IMR-90 (cell line): ENCODE results near the gene RRP1. TPM values are rescaled to one million over a fixed set of nuclear protein-coding genes. Genes with fewer than 3 reads are reported as not detected.

Source experiments
- ATAC-seq: fragments of 200-7000 bp; cut with Tn5 transposase; 2 replicates; pipeline ENCODE4 v1.9.1; 2020; ENCODE audit warnings: low read depth, mild to moderate bottlenecking, moderate library complexity
- BruUV-seq: library from RNA; stranded (reverse); fragments of 400-500 nt; replicated peaks from 2 replicates; lab custom pipeline; 2021; lab: Mats Ljungman, UMichigan
- CTCF ChIA-PET: fragments of 300-600 bp; formaldehyde crosslinking; extraction: SDS; loops from one replicate; lab custom pipeline; 2021; ENCODE audit warnings: antibody characterized with exemption; lab: Yijun Ruan, JAX
- POLR2A ChIA-PET: fragments of 300-600 bp; sonication (Branson Sonifier 250); formaldehyde crosslinking; loops from one replicate; lab custom pipeline; 2022; ENCODE audit warnings: antibody characterized with exemption; ENCODE audit not compliant: unreplicated experiment; lab: Charles Lee
- DNase-seq: peaks from one replicate; pipeline ENCODE4 v3.0.0; 2013
- H2AFZ ChIP-seq: replicated peaks from 2 replicates; pipeline ENCODE3; 2013; ENCODE audit warnings: low read length, mild to moderate bottlenecking; ENCODE audit not compliant: poor library complexity
- H2AK5ac ChIP-seq: 2 replicates; pipeline ENCODE4 v1.6.1; 2013; ENCODE audit warnings: low read depth, low read length, inconsistent platforms
- H2AK9ac ChIP-seq: replicated peaks from 2 replicates; pipeline ENCODE3; 2013; ENCODE audit warnings: mild to moderate bottlenecking, low read depth, low read length, moderate library complexity; ENCODE audit not compliant: poor library complexity
- H2BK120ac ChIP-seq: 2 replicates; pipeline ENCODE4 v1.6.1; 2013; ENCODE audit warnings: low read depth, low read length, inconsistent platforms
- H2BK15ac ChIP-seq: 3 replicates; pipeline ENCODE4 v1.6.1; 2013; ENCODE audit warnings: low read depth, low read length, inconsistent platforms
- H2BK20ac ChIP-seq: 2 replicates; pipeline ENCODE4 v1.6.1; 2013; ENCODE audit warnings: low read depth, mild to moderate bottlenecking, inconsistent platforms, low read length, moderate library complexity
- H2BK5ac ChIP-seq: 2 replicates; pipeline ENCODE4 v1.6.1; 2013; ENCODE audit warnings: mild to moderate bottlenecking, low read depth, low read length, inconsistent platforms; ENCODE audit not compliant: poor library complexity, severe bottlenecking
- H3K14ac ChIP-seq: replicated peaks from 2 replicates; pipeline ENCODE4 v1.6.1; 2013; ENCODE audit warnings: low read depth, low read length, inconsistent platforms
- H3K18ac ChIP-seq: 2 replicates; pipeline ENCODE4 v1.6.1; 2013; ENCODE audit warnings: low read depth, low read length, control low read depth
- H3K23ac ChIP-seq: 2 replicates; pipeline ENCODE4 v1.6.1; 2013; ENCODE audit warnings: low read depth, low read length, inconsistent platforms
- H3K27ac ChIP-seq: 2 replicates; pipeline ENCODE4 v1.5.1; 2013; ENCODE audit warnings: mild to moderate bottlenecking, control low read depth, low read length; ENCODE audit not compliant: insufficient read depth
- H3K27me3 ChIP-seq: 2 replicates; pipeline ENCODE4 v1.6.1; 2013; ENCODE audit warnings: low read length; ENCODE audit not compliant: control insufficient read depth, insufficient read depth
- H3K36me3 ChIP-seq: 2 replicates; pipeline ENCODE4 v1.6.1; 2013; ENCODE audit warnings: low read length, mixed read lengths; ENCODE audit not compliant: control insufficient read depth, insufficient read depth
- H3K4ac ChIP-seq: 2 replicates; pipeline ENCODE4 v1.6.1; 2013; ENCODE audit warnings: low read depth, low read length, inconsistent platforms
- H3K4me1 ChIP-seq: 2 replicates; pipeline ENCODE4 v1.6.1; 2013; ENCODE audit warnings: low read length, mixed read lengths; ENCODE audit not compliant: control insufficient read depth, insufficient read depth
- H3K4me2 ChIP-seq: 2 replicates; pipeline ENCODE4 v1.6.1; 2013; ENCODE audit warnings: low read depth, mild to moderate bottlenecking, control low read depth, low read length, moderate library complexity
- H3K4me3 ChIP-seq: 2 replicates; pipeline ENCODE4 v1.5.1; 2013; ENCODE audit warnings: low read depth, mild to moderate bottlenecking, control low read depth, low read length, moderate library complexity; ENCODE audit not compliant: insufficient read depth
- H3K56ac ChIP-seq: 2 replicates; pipeline ENCODE4 v1.6.1; 2013; ENCODE audit warnings: low read length, inconsistent platforms; ENCODE audit not compliant: insufficient read depth; ENCODE audit errors: extremely low read depth
- H3K79me1 ChIP-seq, 2 experiments: 2 replicates each; pipeline ENCODE4 v1.6.1; 2013; ENCODE audit warnings: low read length in 2 of 2, inconsistent platforms in 1 of 2, low read depth in 1 of 2
- H3K9ac ChIP-seq: 2 replicates; pipeline ENCODE4 v1.6.1; 2013; ENCODE audit warnings: low read depth, low read length, control low read depth
- H3K9me1 ChIP-seq: 2 replicates; pipeline ENCODE4 v1.6.1; 2013; ENCODE audit warnings: low read length, inconsistent platforms; ENCODE audit not compliant: insufficient read depth
- H3K9me3 ChIP-seq: 2 replicates; pipeline ENCODE4 v1.6.1; 2013; ENCODE audit warnings: low read length; ENCODE audit not compliant: control insufficient read depth, insufficient read depth
- H4K20me1 ChIP-seq: 2 replicates; pipeline ENCODE4 v1.6.1; 2013; ENCODE audit warnings: low read length, inconsistent platforms; ENCODE audit not compliant: insufficient read depth
- H4K5ac ChIP-seq: 2 replicates; pipeline ENCODE4 v1.6.1; 2013; ENCODE audit warnings: mild to moderate bottlenecking, low read depth, low read length, control low read depth
- H4K8ac ChIP-seq, 2 experiments: 2 replicates each; pipeline ENCODE4 v1.6.1; 2013; ENCODE audit warnings: low read depth in 2 of 2, low read length in 2 of 2, control low read depth in 1 of 2, inconsistent platforms in 1 of 2
- H4K91ac ChIP-seq: 2 replicates; pipeline ENCODE4 v1.6.1; 2013; ENCODE audit warnings: low read depth, low read length, inconsistent platforms; ENCODE audit not compliant: insufficient read depth
- BHLHE40 ChIP-seq: fragments of 150-350 bp; IDR thresholded peaks from 2 replicates; pipeline ENCODE4 v1.6.1; 2016; ENCODE audit warnings: mild to moderate bottlenecking, low read depth, low read length
- CEBPB ChIP-seq: IDR thresholded peaks from 2 replicates; pipeline ENCODE4 v1.6.1; 2012; ENCODE audit warnings: low read depth, low read length, improper control_type of control experiment
- FOS ChIP-seq: fragments of 150-350 bp; IDR thresholded peaks from 2 replicates; pipeline ENCODE4 v1.6.1; 2016; ENCODE audit warnings: low read depth, low read length
- RCOR1 ChIP-seq: IDR thresholded peaks from 2 replicates; pipeline ENCODE4 v1.6.1; 2012; ENCODE audit warnings: mild to moderate bottlenecking, low read length, improper control_type of control experiment; ENCODE audit not compliant: insufficient replicate concordance
- RFX5 ChIP-seq: IDR thresholded peaks from 2 replicates; pipeline ENCODE4 v1.8.0; 2012; ENCODE audit warnings: low read depth, mild to moderate bottlenecking, low read length, moderate library complexity
- SMC3 ChIP-seq: fragments of 150-350 bp; IDR thresholded peaks from 2 replicates; pipeline ENCODE4 v1.6.1; 2016; ENCODE audit warnings: low read depth, mild to moderate bottlenecking, antibody characterized with exemption, low read length, moderate library complexity
- WGBS, 2 experiments: methylation state at CpG; one replicate each; pipeline versions ENCODE4 v1.1.5 to v1.1.7; 2013; ENCODE audit warnings: missing lambda C conversion rate in 2 of 2; ENCODE audit not compliant: insufficient read length in 1 of 2; ENCODE audit errors: extremely low coverage in 2 of 2; 5-methylcytosine and 5-hydroxymethylcytosine counted together
- dilution Hi-C: fragments of 300-500 bp; cut with HindIII; formaldehyde crosslinking; loops from one replicate; pipeline ENCODE4 v1.14.3; 2018; ENCODE audit warnings: low sequenced_read_pairs; ENCODE audit not compliant: unreplicated experiment
- in situ Hi-C: fragments of 300-500 bp; cut with MboI; formaldehyde crosslinking; loops from 3 replicates; pipeline ENCODE4 v1.14.3; 2019; ENCODE audit warnings: low sequenced_read_pairs, inconsistent platforms, mixed read lengths
- intact Hi-C: fragments of 100-400 bp; cut with micrococcal nuclease; formaldehyde crosslinking; loops from 2 replicates; pipeline ENCODE4 v1.10.0; 2022
- polyA plus RNA-seq, 3 experiments: library from polyadenylated mRNA; depleted of rRNA; stranded (reverse); fragments of >200 nt; gene quantifications; 2 replicates each; pipeline ENCODE4 v1.2.3, GENCODE V29; 2012; ENCODE audit warnings: low replicate concordance in 1 of 3
- total RNA-seq: library from RNA; depleted of rRNA; stranded (reverse); fragments of >200 nt; gene quantifications from 2 replicates; pipeline ENCODE4 v1.2.3, GENCODE V29; 2012

The RRP1 gene
- total and polyA plus RNA-seq, 2 of the 4 experiments (the other 2 are of a cell fraction) = 20.2 to 23.3 TPM

DNA sequence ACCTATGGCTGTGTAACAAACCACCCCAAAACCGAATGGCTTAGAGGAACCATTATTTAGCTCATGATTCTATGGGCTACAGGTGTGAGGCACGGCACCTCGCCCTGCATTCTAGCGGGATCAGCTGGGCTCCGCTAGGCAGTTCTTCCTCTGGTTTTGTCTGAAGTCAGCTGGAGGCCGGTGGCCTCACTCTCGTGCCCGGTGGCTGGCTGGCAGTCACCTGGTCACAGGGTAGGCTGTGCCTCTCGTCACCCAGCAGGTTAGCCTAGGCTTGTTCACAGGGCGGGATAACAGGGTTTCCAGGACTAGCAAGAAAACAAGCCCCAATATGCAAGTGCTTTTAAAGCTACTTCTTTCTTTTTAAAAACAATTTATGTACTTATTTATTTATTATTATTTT, 59.4 kb downstream of the RRP1 start:
- Histone ChIP-seq H4K91ac (no peak overlapping the region), H2BK5ac (no peak overlapping the region), H3K36me3 (no peaks in the 10 kb centered on the region), H3K56ac (no peak overlapping the region), H3K18ac (no peak overlapping the region), H3K79me1 (no peaks in the 10 kb centered on the region), H2BK20ac (no peak overlapping the region), H3K9ac (no peak overlapping the region), H2AK5ac (no peak overlapping the region), H3K23ac (no peak overlapping the region), H3K27ac (no peak overlapping the region), H3K9me3 (peaks cover 5% of the 10 kb centered on the region; the same call in 1 of the 2 replicates), H3K4me3 (no peak overlapping the region), H3K4me1 (no peaks in the 10 kb centered on the region), H3K14ac (no peak overlapping the region), H4K8ac (no peak overlapping the region), H3K27me3 (peaks cover 21% of the 10 kb centered on the region), H4K20me1 (no peaks in the 10 kb centered on the region), H3K9me1 (no peaks in the 10 kb centered on the region), H2AFZ (no peak overlapping the region), H3K4me2 (no peak overlapping the region), H2AK9ac (no peak overlapping the region), H2BK120ac (no peak overlapping the region), H2BK15ac (no peak overlapping the region), H3K4ac (no peak overlapping the region), H4K5ac (no peak overlapping the region)
- no TSS peak for BruUV-seq
- intact Hi-C loops = no loop called here
- dilution Hi-C loops = no loop called here
- POLR2A ChIA-PET = no interaction called here
- 75% methylated on average over 7 of the region's 10 CpGs; no CpG with 5 or more reads in 1 of the 2 experiments for WGBS, 2 experiments
- ATAC-seq (no peak), DNase-seq (no peak)
- CTCF ChIA-PET = no interaction called here
- in situ Hi-C loops = no loop called here
- TF ChIP-seq BHLHE40 (no peak), FOS (no peak), RCOR1 (no peak), SMC3 (no peak), CEBPB (no peak), RFX5 (no peak)
